Gastroesophageal sphincter (tissue), 3 donors: ENCODE measurements around the gene DGKI.

Source experiments
- CTCF ChIP-seq, 4 experiments: fragments of 200-600 bp in 2 of 4; fragments of 450-650 bp in 2 of 4; sonication (generic) in 1 of 4; IDR thresholded peaks; one replicate each; pipeline ENCODE4 v1.5.1; 2017 to 2019; ENCODE audit warnings: antibody characterized with exemption in 4 of 4, mild to moderate bottlenecking in 2 of 4, moderate library complexity in 2 of 4
- EP300 ChIP-seq: sonication (generic); formaldehyde crosslinking; IDR thresholded peaks from one replicate; pipeline ENCODE4 v1.6.1; 2017; ENCODE audit warnings: antibody characterized with exemption, mild to moderate bottlenecking
- POLR2A ChIP-seq, 2 donors: fragments of 450-650 bp; IDR thresholded peaks; one replicate each; pipeline ENCODE4 v1.6.1; 2017; ENCODE audit warnings: antibody characterized with exemption in 2 of 2, mild to moderate bottlenecking in 2 of 2, moderate library complexity in 1 of 2
- POLR2AphosphoS5 ChIP-seq: sonication (generic); formaldehyde crosslinking; IDR thresholded peaks from one replicate; pipeline ENCODE4 v1.6.1; 2017; ENCODE audit warnings: antibody characterized with exemption

- no peak for TF ChIP-seq POLR2A (IDR thresholded peaks at IDR 0.05)
- no peak for TF ChIP-seq CTCF (IDR thresholded peaks at IDR 0.05)
- no peak for TF ChIP-seq EP300
- no peak for TF ChIP-seq POLR2AphosphoS5
Measured at GRCh38 chr7:137684776-137685175, 162.0 kb downstream of the DGKI start.
